H1 (cell line): Measurements from ENCODE around the gene KIF5C. TPM values are rescaled to one million over a fixed set of nuclear protein-coding genes. Genes with fewer than 3 reads are reported as not detected.
A peak's percentile ranks its signal among the peaks of the same experiment; 100 is the strongest.

ENCODE experiments used
- CTCF ChIA-PET: fragments of 300-600 bp; sonication (Branson Sonifier 250); formaldehyde crosslinking; loops from one replicate; lab custom pipeline; 2021; ENCODE audit not compliant: partially characterized antibody; lab: Charles Lee
- POLR2A ChIA-PET: fragments of 300-600 bp; sonication (Branson Sonifier 250); formaldehyde crosslinking; loops from one replicate; lab custom pipeline; 2021; ENCODE audit warnings: inconsistent platforms; ENCODE audit not compliant: partially characterized antibody; lab: Charles Lee
- DNase-seq, 2 experiments: peaks; one replicate each; pipeline versions ENCODE4 v3.0.0 to v3.0.0-alpha.2; 2010 to 2022; ENCODE audit warnings: low spot score in 2 of 2, low read depth in 1 of 2, mixed read lengths in 1 of 2
- FAIRE-seq: peaks from 2 replicates; lab custom pipeline; 2011; peaks lifted over from hg19 to GRCh38; lab: Jason Lieb, UNC
- H2AFZ ChIP-seq: 2 replicates; pipeline ENCODE4 v1.8.1; 2012; ENCODE audit warnings: low read length, inconsistent platforms
- H2AK5ac ChIP-seq: 2 replicates; pipeline ENCODE4 v1.6.1; 2013; ENCODE audit warnings: low read depth, low read length
- H2BK120ac ChIP-seq: replicated peaks from 2 replicates; pipeline ENCODE3; 2013; ENCODE audit warnings: low read depth, low read length, inconsistent platforms
- H2BK12ac ChIP-seq: 2 replicates; pipeline ENCODE4 v1.6.1; 2013; ENCODE audit warnings: low read depth, low read length
- H2BK15ac ChIP-seq: 2 replicates; pipeline ENCODE4 v1.6.1; 2013; ENCODE audit warnings: low read length
- H2BK20ac ChIP-seq: 2 replicates; pipeline ENCODE4 v1.6.1; 2013; ENCODE audit warnings: low read length
- H2BK5ac ChIP-seq: 2 replicates; pipeline ENCODE4 v1.6.1; 2013; ENCODE audit warnings: low read depth, low read length
- H3K14ac ChIP-seq: 2 replicates; pipeline ENCODE4 v1.6.1; 2013; ENCODE audit warnings: inconsistent platforms; ENCODE audit not compliant: insufficient read length
- H3K18ac ChIP-seq: 2 replicates; pipeline ENCODE4 v1.6.1; 2013; ENCODE audit warnings: low read length; ENCODE audit errors: extremely low read depth
- H3K23ac ChIP-seq: 2 replicates; pipeline ENCODE4 v1.6.1; 2013; ENCODE audit warnings: inconsistent platforms; ENCODE audit not compliant: insufficient read length
- H3K23me2 ChIP-seq: 2 replicates; pipeline ENCODE4 v1.6.1; 2013; ENCODE audit warnings: low read depth, low read length
- H3K27ac ChIP-seq: 2 replicates; pipeline ENCODE4 v1.6.1; 2011; ENCODE audit warnings: low read depth, low read length, inconsistent platforms
- H3K27me3 ChIP-seq, 4 experiments: replicated peaks in 1 of 4; 1 replicate in 1 of 4; 2 replicates in 3 of 4; pipeline versions ENCODE4 v1.6.1 to v1.8.1; 2011 to 2013; ENCODE audit warnings: low read length in 3 of 4, mild to moderate bottlenecking in 3 of 4, inconsistent platforms in 2 of 4, mixed read lengths in 2 of 4, moderate library complexity in 1 of 4; ENCODE audit not compliant: control insufficient read depth in 3 of 4, insufficient read depth in 3 of 4; ENCODE audit errors: extremely low read depth in 1 of 4
- H3K36me3 ChIP-seq, 4 experiments: 2 replicates each; pipeline versions ENCODE4 v1.6.1 to v1.8.1; 2011 to 2013; ENCODE audit warnings: mild to moderate bottlenecking in 4 of 4, low read length in 3 of 4, moderate library complexity in 2 of 4, control low read depth in 1 of 4, inconsistent platforms in 1 of 4; ENCODE audit not compliant: insufficient read depth in 4 of 4, control insufficient read depth in 2 of 4
- H3K4ac ChIP-seq: replicated peaks from 2 replicates; pipeline ENCODE3; 2013; ENCODE audit warnings: low read length, low read depth, mixed read lengths, inconsistent platforms; ENCODE audit not compliant: insufficient read length
- H3K4me1 ChIP-seq, 4 experiments: replicated peaks in 1 of 4; 1 replicate in 1 of 4; 2 replicates in 3 of 4; pipeline versions ENCODE4 v1.6.1 to v1.8.1; 2011 to 2013; ENCODE audit warnings: low read length in 3 of 4, inconsistent platforms in 2 of 4, mixed read lengths in 1 of 4; ENCODE audit not compliant: insufficient read depth in 4 of 4, control insufficient read depth in 3 of 4
- H3K4me2 ChIP-seq, 2 experiments: 2 replicates each; pipeline versions ENCODE4 v1.6.1 to v1.8.1; 2011 to 2013; ENCODE audit warnings: low read depth in 2 of 2, low read length in 2 of 2, control low read depth in 1 of 2, inconsistent platforms in 1 of 2, mild to moderate bottlenecking in 1 of 2; ENCODE audit not compliant: insufficient read depth in 1 of 2
- H3K4me3 ChIP-seq, 4 experiments: fragments of 200-600, 300-600 bp in 1 of 4; sonication (generic), shearing (Covaris generic), sonication (Bioruptor Twin) in 1 of 4; 2 replicates each; pipeline versions ENCODE4 v1.5.1 to v1.8.1; 2011 to 2016; ENCODE audit warnings: low read length in 4 of 4, low read depth in 3 of 4, control low read depth in 2 of 4, inconsistent platforms in 2 of 4, mild to moderate bottlenecking in 2 of 4, mixed read lengths in 1 of 4, moderate library complexity in 1 of 4; ENCODE audit not compliant: insufficient read depth in 2 of 4; ENCODE audit errors: extremely low read depth in 1 of 4
- H3K56ac ChIP-seq: replicated peaks from 2 replicates; pipeline ENCODE3; 2013; ENCODE audit warnings: low read depth, mild to moderate bottlenecking, mixed read lengths, low read length, inconsistent platforms; ENCODE audit not compliant: insufficient read length
- H3K79me1 ChIP-seq: 2 replicates; pipeline ENCODE4 v1.6.1; 2013; ENCODE audit warnings: low read depth, low read length, control low read depth
- H3K79me2 ChIP-seq, 2 experiments: 2 replicates each; pipeline versions ENCODE4 v1.6.1 to v1.8.1; 2012 to 2013; ENCODE audit warnings: low read length in 2 of 2, mild to moderate bottlenecking in 2 of 2, inconsistent platforms in 1 of 2; ENCODE audit not compliant: insufficient read depth in 2 of 2, control insufficient read depth in 1 of 2
- H3K9ac ChIP-seq, 4 experiments: replicated peaks in 1 of 4; 1 replicate in 1 of 4; 2 replicates in 3 of 4; pipeline versions ENCODE4 v1.6.1 to v1.8.1; 2011 to 2013; ENCODE audit warnings: low read depth in 3 of 4, low read length in 3 of 4, control low read depth in 2 of 4, mild to moderate bottlenecking in 2 of 4, moderate library complexity in 2 of 4, inconsistent platforms in 1 of 4; ENCODE audit errors: extremely low read depth in 1 of 4
- H3K9me3 ChIP-seq, 2 experiments: 2 replicates each; pipeline versions ENCODE4 v1.6.1 to v1.8.1; 2012 to 2013; ENCODE audit warnings: mild to moderate bottlenecking in 2 of 2, moderate library complexity in 2 of 2, control low read depth in 1 of 2, inconsistent platforms in 1 of 2, low read depth in 1 of 2, low read length in 1 of 2, mixed read lengths in 1 of 2; ENCODE audit not compliant: insufficient read depth in 2 of 2
- H4K20me1 ChIP-seq, 2 experiments: replicated peaks in 1 of 2; 2 replicates each; pipeline versions ENCODE3 to v1.8.1; 2011 to 2013; ENCODE audit warnings: inconsistent platforms in 2 of 2, low read length in 2 of 2, mild to moderate bottlenecking in 1 of 2; ENCODE audit not compliant: insufficient read depth in 2 of 2, control insufficient read depth in 1 of 2
- H4K5ac ChIP-seq: 2 replicates; pipeline ENCODE4 v1.6.1; 2013; ENCODE audit warnings: low read length, low read depth, mixed read lengths, inconsistent platforms; ENCODE audit not compliant: insufficient read length
- H4K8ac ChIP-seq: 2 replicates; pipeline ENCODE4 v1.8.0; 2013; ENCODE audit warnings: mild to moderate bottlenecking, moderate library complexity, low read length, inconsistent platforms; ENCODE audit not compliant: insufficient read depth; ENCODE audit errors: extremely low read depth
- H4K91ac ChIP-seq: replicated peaks from 2 replicates; pipeline ENCODE3; 2013; ENCODE audit warnings: low read length, mixed read lengths, inconsistent platforms; ENCODE audit not compliant: insufficient read length
- BRCA1 ChIP-seq: IDR thresholded peaks from 2 replicates; pipeline ENCODE4 v1.6.1; 2012; ENCODE audit warnings: low read depth, low read length, improper control_type of control experiment
- CTCF ChIP-seq, 3 experiments: IDR thresholded peaks; 1 replicate in 2 of 3; 2 replicates in 1 of 3; pipeline versions ENCODE4 v1.5.1 to v1.6.1; 2011; ENCODE audit warnings: low read length in 3 of 3, mild to moderate bottlenecking in 3 of 3, inconsistent platforms in 2 of 3, low read depth in 1 of 3, moderate library complexity in 1 of 3; ENCODE audit not compliant: insufficient read depth in 1 of 3; ENCODE audit errors: control extremely low read depth in 1 of 3
- E2F6 ChIP-seq: IDR thresholded peaks from 2 replicates; pipeline ENCODE4 v1.6.1; 2012; ENCODE audit warnings: inconsistent platforms
- HDAC2 ChIP-seq, 2 experiments: fragments of 300-600 bp in 1 of 2; sonication (generic) in 1 of 2; IDR thresholded peaks; 2 replicates each; pipeline ENCODE4 v1.6.1; 2011 to 2012; ENCODE audit warnings: low read depth in 2 of 2, low read length in 2 of 2, mild to moderate bottlenecking in 2 of 2, moderate library complexity in 2 of 2, borderline replicate concordance in 1 of 2, inconsistent platforms in 1 of 2
- JUN ChIP-seq: IDR thresholded peaks from 2 replicates; pipeline ENCODE4 v1.6.1; 2011; ENCODE audit warnings: low read depth, mild to moderate bottlenecking, improper control_type of control experiment, low read length
- ZNF274 ChIP-seq: IDR thresholded peaks from 2 replicates; pipeline ENCODE4 v1.7.0; 2012; ENCODE audit warnings: low read length, borderline replicate concordance; ENCODE audit errors: extremely low read depth
- WGBS, 2 experiments: shearing (Covaris generic) in 1 of 2; methylation state at CpG; one replicate each; pipeline versions ENCODE4 v1.1.6 to v1.1.7; 2013 to 2015; ENCODE audit warnings: low lambda C conversion rate in 2 of 2, mixed read lengths in 2 of 2, inconsistent platforms in 1 of 2, low coverage in 1 of 2, missing lambda C conversion rate in 1 of 2; ENCODE audit not compliant: insufficient replicate concordance in 2 of 2, insufficient coverage in 1 of 2, insufficient read length in 1 of 2; ENCODE audit errors: extremely low coverage in 1 of 2, missing lambda C conversion rate in 1 of 2; 5-methylcytosine and 5-hydroxymethylcytosine counted together
- polyA plus RNA-seq, 7 experiments: library from polyadenylated mRNA; depleted of rRNA in 3 of 7; stranded (reverse) in 5 of 7; unstranded in 2 of 7; fragments of >200 nt in 5 of 7; fragments of 200-250 nt in 2 of 7; gene quantifications; 1 replicate in 5 of 7; 2 replicates in 1 of 7; 4 replicates in 1 of 7; pipeline versions ENCODE4 v1.2.1 to v1.2.3, GENCODE V29; 2011 to 2013; ENCODE audit warnings: missing spikeins in 2 of 7, mixed read lengths in 2 of 7
- total RNA-seq: library from RNA; stranded (reverse); fragmentation: NEBNext Ultra II Directional; extraction: Animal tissue kit (Norgen Biotek cat#: 25700); gene quantifications from 2 replicates; pipeline ENCODE4 v1.2.1, GENCODE V29; 2021
- TF ChIP-seq, protein P1 (sequence below): IDR thresholded peaks from 2 replicates; pipeline ENCODE4 v1.6.1; 2012; ENCODE audit warnings: inconsistent platforms

KIF5C gene
- total and polyA plus RNA-seq, 2 of the 8 experiments (the other 6 are each of a cell fraction or from before 2014, with no cell fraction given): 16.3 to 66.4 TPM

- Histone ChIP-seq H2BK15ac (no peak overlapping the region), H3K27me3 (peaks cover 0 to 2% (median under 1%) of the 10 kb centered on the region in 4 experiments; a peak in 1 of 7 replicates), H4K8ac (peak overlapping the region; percentile 53; the same call in 1 of the 2 replicates), H3K79me1 (no peaks in the 10 kb centered on the region), H2BK5ac (no peak overlapping the region), H3K23me2 (no peaks in the 10 kb centered on the region), H4K91ac (no peak overlapping the region), H2AFZ (0 out of 2 replicates have a peak overlapping the region, but pooled peaks have one; percentile 20), H3K27ac (no peak overlapping the region), H3K23ac (no peak overlapping the region), H3K56ac (no peak overlapping the region), H3K4me2 (no peak overlapping the region), H3K79me2 (no peaks in the 10 kb centered on the region), H4K5ac (no peak overlapping the region), H2BK120ac (no peak overlapping the region), H3K9ac (no peak overlapping the region), H3K9me3 (no peaks in the 10 kb centered on the region), H3K4me3 (no peak overlapping the region), H3K36me3 (no peaks in the 10 kb centered on the region), H3K4ac (no peak overlapping the region), H3K4me1 (no peaks in the 10 kb centered on the region), H2BK20ac (no peak overlapping the region), H2AK5ac (no peak overlapping the region), H4K20me1 (no peaks in the 10 kb centered on the region), H2BK12ac (no peak overlapping the region), H3K14ac (no peak overlapping the region), H3K18ac (no peak overlapping the region)
- no peak for DNase-seq
- TF ChIP-seq E2F6 (no peak), CTCF (IDR thresholded peaks at IDR 0.05; ENCODE audit: control extremely low read depth in 1 of 3, insufficient read depth in 1 of 3, low read depth in 1 of 3, low read length in 3 of 3) (no peak), HDAC2 (IDR thresholded peaks at IDR 0.05; ENCODE audit: borderline replicate concordance in 1 of 2, low read depth in 2 of 2, low read length in 2 of 2) (no peak), ZNF274 (no peak), BRCA1 (no peak), JUN (no peak)
- TF ChIP-seq, protein P1, sequence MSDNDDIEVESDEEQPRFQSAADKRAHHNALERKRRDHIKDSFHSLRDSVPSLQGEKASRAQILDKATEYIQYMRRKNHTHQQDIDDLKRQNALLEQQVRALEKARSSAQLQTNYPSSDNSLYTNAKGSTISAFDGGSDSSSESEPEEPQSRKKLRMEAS: no peak
- 94% methylated on average over 4 of the region's 4 CpGs; no CpG with 5 or more reads in 1 of the 2 experiments for WGBS, 2 experiments
- ChIA-PET POLR2A (interaction anchor here (0.8 kb wide), 1 partner anchor 13 kb away, joined by 3 read pairs; no protein-coding TSS in a partner anchor), CTCF (no interaction called here)
- no peak for FAIRE-seq
Measured at GRCh38 chr2:148866091-148866490, 8.9 kb upstream of the KIF5C start.
